Measurements from ENCODE around the gene TOMM70.

GRCh38 chr3:100449214-100449613, 48.3 kb upstream of the TOMM70 start:
- TF ChIP-seq POLR2A (IDR thresholded peaks at IDR 0.05; ENCODE audit: low read depth, low read length) = no peak
- TF ChIP-seq POLR2AphosphoS5 (IDR thresholded peaks at IDR 0.05; ENCODE audit: low read depth, low read length) = no peak
- TF ChIP-seq SPI1 (IDR thresholded peaks at IDR 0.05; ENCODE audit: low read depth, low read length) = no peak
- no peak for TF ChIP-seq PAX5 (IDR thresholded peaks at IDR 0.05; ENCODE audit: insufficient read depth, low read length, severe bottlenecking)
- no peak for TF ChIP-seq POU2F2 (IDR thresholded peaks at IDR 0.05; ENCODE audit: low read depth, low read length)
- TF ChIP-seq TAF1 (IDR thresholded peaks at IDR 0.05; ENCODE audit: low read depth, low read length) = no peak

Measured in GM12891 (cell line).